DND-41 (cell line): ENCODE data around the gene WDR90.

Source experiments
- ATAC-seq: fragments of 200-7000 bp; cut with Tn5 transposase; 3 replicates; pipeline ENCODE4 v1.9.1; 2021; ENCODE audit warnings: low read depth; ENCODE audit not compliant: insufficient read depth
- DNase-seq: peaks from one replicate; pipeline ENCODE4 v3.0.0-alpha.2; 2020
- H2AFZ ChIP-seq: 2 replicates; pipeline ENCODE4 v1.6.0; 2012; ENCODE audit warnings: low read depth, low read length
- H3K27ac ChIP-seq: 2 replicates; pipeline ENCODE4 v1.5.1; 2012; ENCODE audit warnings: low read length, inconsistent platforms
- H3K27me3 ChIP-seq: fragments of 200-600 bp; sonication (generic); 2 replicates; pipeline ENCODE4 v1.6.0; 2012; ENCODE audit warnings: low read length, mild to moderate bottlenecking, inconsistent platforms; ENCODE audit not compliant: insufficient read depth, poor library complexity
- H3K36me3 ChIP-seq: 2 replicates; pipeline ENCODE4 v1.5.1; 2012; ENCODE audit warnings: low read length, inconsistent platforms; ENCODE audit not compliant: insufficient read depth
- H3K4me1 ChIP-seq: 2 replicates; pipeline ENCODE4 v1.5.1; 2012; ENCODE audit warnings: mild to moderate bottlenecking, low read length; ENCODE audit not compliant: insufficient read depth
- H3K4me2 ChIP-seq: 2 replicates; pipeline ENCODE4 v1.6.0; 2012; ENCODE audit warnings: mild to moderate bottlenecking, moderate library complexity, low read length, inconsistent platforms; ENCODE audit not compliant: insufficient read depth
- H3K4me3 ChIP-seq, 2 experiments: fragments of 200-600 bp in 1 of 2; shearing (Covaris generic) in 1 of 2; 2 replicates each; pipeline ENCODE4 v1.5.1; 2012 to 2016; ENCODE audit warnings: inconsistent platforms in 2 of 2, low read length in 2 of 2, mild to moderate bottlenecking in 2 of 2, low read depth in 1 of 2, moderate library complexity in 1 of 2
- H3K79me2 ChIP-seq: 2 replicates; pipeline ENCODE4 v1.6.0; 2012; ENCODE audit warnings: low read length, inconsistent platforms; ENCODE audit not compliant: insufficient read depth
- H3K9ac ChIP-seq: 2 replicates; pipeline ENCODE4 v1.6.0; 2012; ENCODE audit warnings: low read depth, mild to moderate bottlenecking, inconsistent platforms, low read length, moderate library complexity
- H3K9me3 ChIP-seq: 2 replicates; pipeline ENCODE4 v1.5.1; 2012; ENCODE audit warnings: low read length, moderate library complexity, mild to moderate bottlenecking, inconsistent platforms; ENCODE audit not compliant: insufficient read depth, severe bottlenecking
- H4K20me1 ChIP-seq: 2 replicates; pipeline ENCODE4 v1.6.0; 2012; ENCODE audit warnings: low read length; ENCODE audit not compliant: insufficient read depth
- CTCF ChIP-seq: IDR thresholded peaks from 2 replicates; pipeline ENCODE4 v1.5.1; 2012; ENCODE audit warnings: borderline replicate concordance, low read length, moderate library complexity, mild to moderate bottlenecking; ENCODE audit not compliant: poor library complexity, severe bottlenecking; ENCODE audit errors: extremely low read depth
- EZH2 ChIP-seq: IDR thresholded peaks from 3 replicates; pipeline ENCODE4 v1.6.1; 2012; ENCODE audit warnings: borderline replicate concordance, low read depth, mild to moderate bottlenecking, moderate library complexity, low read length, inconsistent platforms; ENCODE audit not compliant: severe bottlenecking

The WDR90 gene

GRCh38 chr16:676913-677312, 27.7 kb downstream of the WDR90 start:
- no peak overlapping the region for H2AFZ ChIP-seq
- H3K4me1 ChIP-seq, result peaks cover 25% of the 10 kb centered on the region
- H3K36me3 ChIP-seq, result peaks cover 32% of the 10 kb centered on the region
- no peak overlapping the region for H3K4me2 ChIP-seq
- H3K9me3 ChIP-seq, result no peaks in the 10 kb centered on the region
- H3K27ac ChIP-seq, result no peak overlapping the region
- TF ChIP-seq EZH2, result no peak
- TF ChIP-seq CTCF, result no peak
- ATAC-seq, result no peak
- H3K4me3 ChIP-seq, result no peak overlapping the region
- peaks cover 16% of the 10 kb centered on the region for H3K79me2 ChIP-seq
- H4K20me1 ChIP-seq, result peaks cover 56% of the 10 kb centered on the region
- H3K9ac ChIP-seq, result no peak overlapping the region
- H3K27me3 ChIP-seq, result no peaks in the 10 kb centered on the region
- no peak for DNase-seq

- no peak overlapping the region for H2AFZ ChIP-seq
- H3K4me2 ChIP-seq, result no peak overlapping the region
- peaks cover 56% of the 10 kb centered on the region for H4K20me1 ChIP-seq
Measured at GRCh38 chr16:677316-678190, 28.4 kb downstream of the WDR90 start.

GRCh38 chr16:678209-678857, 29.2 kb downstream of the WDR90 start:
- H2AFZ ChIP-seq, result no peak overlapping the region
- H3K27me3 ChIP-seq, result no peaks in the 10 kb centered on the region
- peaks cover 57% of the 10 kb centered on the region for H4K20me1 ChIP-seq
- peaks cover 30% of the 10 kb centered on the region for H3K79me2 ChIP-seq
- no peak overlapping the region for H3K4me2 ChIP-seq
- H3K36me3 ChIP-seq, result peaks cover 32% of the 10 kb centered on the region
- no peak for ATAC-seq
- no peak overlapping the region for H3K4me3 ChIP-seq
- no peak overlapping the region; the same call in 1 of the 2 replicates for H3K27ac ChIP-seq
- H3K9ac ChIP-seq, result no peak overlapping the region
- no peaks in the 10 kb centered on the region for H3K9me3 ChIP-seq
- TF ChIP-seq CTCF, result no peak
- TF ChIP-seq EZH2, result no peak
- peaks cover 40% of the 10 kb centered on the region for H3K4me1 ChIP-seq
- no peak for DNase-seq

More at GRCh38 chr16:677316-678190, 28.4 kb downstream of the WDR90 start:
- peaks cover 32% of the 10 kb centered on the region for H3K4me1 ChIP-seq
- H3K4me3 ChIP-seq, result no peak overlapping the region
- H3K27ac ChIP-seq, result no peak overlapping the region
- DNase-seq (no peak), ATAC-seq (no peak)
- no peak overlapping the region for H3K9ac ChIP-seq
- H3K27me3 ChIP-seq, result no peaks in the 10 kb centered on the region
- TF ChIP-seq CTCF (no peak), EZH2 (no peak)
- no peaks in the 10 kb centered on the region for H3K9me3 ChIP-seq
- H3K79me2 ChIP-seq, result peaks cover 22% of the 10 kb centered on the region
- H3K36me3 ChIP-seq, result peaks cover 32% of the 10 kb centered on the region
